Measurements from ENCODE around the gene APEX1. TPM values are rescaled to one million over a fixed set of nuclear protein-coding genes. Genes with fewer than 3 reads are reported as not detected.

Gene APEX1
- total RNA-seq (2021), result 107 and 113 TPM in 2 replicates
- percentile 91 among the genes with signal in this experiment for Bru-seq, nascent RNA
- percentile 94 among the genes with signal in this experiment for BruChase-seq, experiment 1, labeled RNA remaining after a 2-hour chase
- percentile 99 among the genes with signal in this experiment for BruChase-seq, experiment 2, labeled RNA remaining after a 6-hour chase
- long read RNA-seq, transcript APEX1-205 (4 exons, 1,603 nt), result minor isoform, 27 of 160 reads
- long read RNA-seq, transcript APEX1-201 (5 exons, 1,484 nt), result major isoform, 88 of 160 reads
- long read RNA-seq, transcript APEX1-202 (5 exons, 1,387 nt), result minor isoform, 8 of 160 reads
- long read RNA-seq, transcript APEX1-210 (5 exons, 1,437 nt), result minor isoform, 14 of 160 reads
- long read RNA-seq, partial matches to known transcripts, result 3 of 160 reads
- long read RNA-seq, other reads (novel, unspliced or antisense), result 9 of 160 reads

DNA sequence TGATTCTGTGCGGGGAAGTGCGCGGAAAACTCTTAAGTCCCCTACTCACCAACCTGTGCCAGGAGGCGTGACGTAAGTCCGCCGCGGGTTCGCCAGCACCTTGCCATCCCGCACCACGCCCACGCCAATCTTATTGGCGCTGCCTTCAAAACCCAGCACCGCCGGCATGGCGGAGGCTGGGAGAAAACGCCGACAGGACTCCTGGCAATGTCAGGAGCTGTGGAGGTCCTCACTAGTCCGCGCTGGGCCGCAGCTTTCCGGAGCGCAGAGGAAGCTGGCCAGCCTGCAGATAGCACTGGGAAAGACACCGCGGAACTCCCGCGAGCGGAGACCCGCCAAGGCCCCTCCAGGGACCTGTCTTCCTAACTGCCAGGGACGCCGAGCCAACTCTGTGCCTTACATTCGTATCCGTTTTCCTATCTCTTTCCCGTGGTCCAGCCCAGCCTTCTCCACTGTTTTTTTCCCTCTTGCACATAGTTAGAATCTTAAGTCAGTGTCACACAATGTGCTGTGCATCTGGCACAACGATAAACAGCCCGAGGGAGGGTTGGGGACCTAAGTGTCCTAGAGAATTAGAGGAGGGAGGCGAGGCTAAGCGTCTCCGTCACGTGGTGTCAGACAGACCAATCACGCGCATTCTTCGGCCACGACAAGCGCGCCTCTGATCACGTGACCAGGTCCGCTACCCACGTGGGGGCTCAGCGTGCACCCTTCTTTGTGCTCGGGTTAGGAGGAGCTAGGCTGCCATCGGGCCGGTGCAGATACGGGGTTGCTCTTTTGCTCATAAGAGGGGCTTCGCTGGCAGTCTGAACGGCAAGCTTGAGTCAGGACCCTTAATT, at the start of gene APEX1, which contains the start of gene OSGEP:
APEX1 (plus strand) TSS at position 711 of the 839 bp plus-strand sequence. CDS start 420 bp downstream, outside the sequence.
OSGEP (minus strand) TSS at position 297 of the 839 bp plus-strand sequence; CDS start at position 168, 129 bp downstream.
- intact Hi-C loops (cut with micrococcal nuclease; ENCODE audit: unreplicated experiment), result loop anchor here (1.0 to 10.0 kb wide), 3 partner anchors 41 to 150 kb away; partner anchors contain the start of gene TEP1
- CTCF ChIA-PET, result interaction anchor here (0.6 to 0.7 kb wide), 2 partner anchors 112 to 226 kb away, joined by 3 read pairs; partner anchors contain the start of gene PARP2
- H3K36me3 ChIP-seq (ENCODE audit: low read depth), result peaks cover 9% of the 10 kb centered on the region; the same call in 1 of the 2 replicates

GRCh38 chr14:20409226-20409625, 45.8 kb upstream of the APEX1 start:
- peaks cover 13% of the 10 kb centered on the region for H3K79me2 ChIP-seq (ENCODE audit: low read depth)
- intact Hi-C loops (cut with micrococcal nuclease; ENCODE audit: unreplicated experiment), result no loop called here
- H3K27ac ChIP-seq, result no peak overlapping the region
- ChIA-PET CTCF (no interaction called here), POLR2A (ENCODE audit: unreplicated experiment) (no interaction called here)
- H3K27me3 ChIP-seq (ENCODE audit: insufficient read depth, low read depth), result no peaks in the 10 kb centered on the region
- no peak for DNase-seq
- peaks cover 7% of the 10 kb centered on the region; the same call in 1 of the 2 replicates for H3K4me1 ChIP-seq (replicated peaks; ENCODE audit: insufficient read depth)
- no peak overlapping the region for H3K4me2 ChIP-seq
- no TSS peak for BruUV-seq (replicated peaks)
- no peak overlapping the region for H3K4me3 ChIP-seq
- no peaks in the 10 kb centered on the region for H3K9me3 ChIP-seq (ENCODE audit: insufficient read depth, low read depth)
- H2AFZ ChIP-seq, result no peak overlapping the region
- H3K9me2 ChIP-seq (ENCODE audit: insufficient read depth), result no peaks in the 10 kb centered on the region
- H4K20me1 ChIP-seq (ENCODE audit: insufficient read depth), result no peaks in the 10 kb centered on the region
- peaks cover 5% of the 10 kb centered on the region; the same call in 1 of the 2 replicates for H3F3A ChIP-seq (ENCODE audit: insufficient read depth, low read depth)
- TF ChIP-seq EZH2 (IDR thresholded peaks at IDR 0.05; ENCODE audit: low read depth), result no peak
- no peak for TF ChIP-seq CTCF (conservative IDR thresholded peaks at IDR 0.05)
- H3K36me3 ChIP-seq (ENCODE audit: low read depth), result peaks cover 4% of the 10 kb centered on the region; the same call in 1 of the 2 replicates

More for the DNA sequence above, at the start of gene APEX1, which contains the start of gene OSGEP:
- POLR2A ChIA-PET (ENCODE audit: unreplicated experiment), result interaction anchor here (0.5 to 1.0 kb wide), 7 partner anchors 23 to 346 kb away, joined by 3 to 28 read pairs (median 4); partner anchors contain the start of gene PARP2
- H4K20me1 ChIP-seq (ENCODE audit: insufficient read depth), result no peaks in the 10 kb centered on the region
- peak; percentile 91 to 92 for DNase-seq
- peak within 1 kb of the TSS; percentile 70 for H3K4me2 ChIP-seq
- BruUV-seq (replicated peaks), result no TSS peak
- H3K27ac ChIP-seq, result peak within 1 kb of the TSS; percentile 72
- H2AFZ ChIP-seq, result peak within 1 kb of the TSS; percentile 92
- peaks cover 48% of the 10 kb centered on the region for H3K79me2 ChIP-seq (ENCODE audit: low read depth)
- H3F3A ChIP-seq (ENCODE audit: insufficient read depth, low read depth), result peaks cover 9% of the 10 kb centered on the region
- peak within 1 kb of the TSS; percentile 77 for H3K4me3 ChIP-seq
- H3K27me3 ChIP-seq (ENCODE audit: insufficient read depth, low read depth), result no peaks in the 10 kb centered on the region
- H3K4me1 ChIP-seq (replicated peaks; ENCODE audit: insufficient read depth), result peaks cover 16% of the 10 kb centered on the region
- no peaks in the 10 kb centered on the region for H3K9me2 ChIP-seq (ENCODE audit: insufficient read depth)
- no peak for TF ChIP-seq EZH2 (IDR thresholded peaks at IDR 0.05; ENCODE audit: low read depth)
- no peak for TF ChIP-seq CTCF (conservative IDR thresholded peaks at IDR 0.05)
- H3K9me3 ChIP-seq (ENCODE audit: insufficient read depth, low read depth), result no peaks in the 10 kb centered on the region

- DNase-seq, result no peak
- intact Hi-C loops (cut with micrococcal nuclease; ENCODE audit: unreplicated experiment), result loop anchor here (5.0 to 10.0 kb wide), 3 partner anchors 85 to 270 kb away; partner anchors contain the start of gene RNASE4
- H4K20me1 ChIP-seq (ENCODE audit: insufficient read depth), result no peaks in the 10 kb centered on the region
Observed at GRCh38 chr14:20412411-20412810, 42.6 kb upstream of the APEX1 start.

More at GRCh38 chr14:20412411-20412810, 42.6 kb upstream of the APEX1 start:
- Histone ChIP-seq H3K36me3 (ENCODE audit: low read depth) (no peaks in the 10 kb centered on the region), H3K9me3 (ENCODE audit: insufficient read depth, low read depth) (no peaks in the 10 kb centered on the region), H3K4me3 (peak overlapping the region; percentile 74), H3K4me1 (replicated peaks; ENCODE audit: insufficient read depth) (peaks cover 7% of the 10 kb centered on the region; the same call in 1 of the 2 replicates), H3F3A (ENCODE audit: insufficient read depth, low read depth) (peaks cover 5% of the 10 kb centered on the region; the same call in 1 of the 2 replicates), H3K79me2 (ENCODE audit: low read depth) (peaks cover 13% of the 10 kb centered on the region), H3K4me2 (peak overlapping the region; percentile 96), H2AFZ (peak overlapping the region; percentile 94), H3K9me2 (ENCODE audit: insufficient read depth) (no peaks in the 10 kb centered on the region), H3K27ac (peak overlapping the region; percentile 76), H3K27me3 (ENCODE audit: insufficient read depth, low read depth) (no peaks in the 10 kb centered on the region)
- ChIA-PET POLR2A (ENCODE audit: unreplicated experiment) (interaction anchor here (0.6 to 2.3 kb wide), 2 partner anchors 49 to 272 kb away, joined by 3 to 12 read pairs; partner anchors contain the start of gene PIP4P1), CTCF (interaction anchor here (0.6 kb wide), 1 partner anchor 32 kb away, joined by 8 read pairs; no protein-coding TSS in a partner anchor)
- TF ChIP-seq EZH2 (IDR thresholded peaks at IDR 0.05; ENCODE audit: low read depth), result no peak
- TF ChIP-seq CTCF (conservative IDR thresholded peaks at IDR 0.05), result no peak
- BruUV-seq (replicated peaks), result TSS peak; percentile 48

Data from PC-9 (cell line).